Astrocyte (in vitro differentiated cells and primary cell): ENCODE results near the gene PTPRM.

Experiments used
- CTCF ChIP-seq: IDR thresholded peaks from 2 replicates; pipeline ENCODE4 v1.5.1; 2011; ENCODE audit warnings: low read depth, mild to moderate bottlenecking, inconsistent platforms, low read length, moderate library complexity; ENCODE audit not compliant: insufficient read depth
- EZH2 ChIP-seq: IDR thresholded peaks from 2 replicates; pipeline ENCODE4 v1.6.1; 2012; ENCODE audit warnings: mild to moderate bottlenecking, low read length, inconsistent platforms; ENCODE audit not compliant: insufficient read depth

- TF ChIP-seq EZH2 (no peak), CTCF (no peak)
Measured at GRCh38 chr18:8176109-8176508, 609.0 kb downstream of the PTPRM start.
